ENCODE results near the gene MET.

The MET gene

GRCh38 chr7:116683786-116684185, 11.8 kb downstream of the MET start:
- peak; percentile 61 for DNase-seq (ENCODE audit: low spot score)
- TF ChIP-seq CTCF (IDR thresholded peaks at IDR 0.05; ENCODE audit: borderline replicate concordance, control extremely low read depth, extremely low read depth, insufficient read depth, missing control alignments): no peak

GRCh38 chr7:116686033-116686432, 14.0 kb downstream of the MET start:
- no peak for TF ChIP-seq CTCF (IDR thresholded peaks at IDR 0.05; ENCODE audit: borderline replicate concordance, control extremely low read depth, extremely low read depth, insufficient read depth, missing control alignments)
- DNase-seq (ENCODE audit: low spot score): no peak
- in situ Hi-C loops (cut with MboI; ENCODE audit: low sequenced_read_pairs, unreplicated experiment): no loop called here

More at GRCh38 chr7:116683786-116684185, 11.8 kb downstream of the MET start:
- in situ Hi-C loops (cut with MboI; ENCODE audit: low sequenced_read_pairs, unreplicated experiment): no loop called here

GRCh38 chr7:116686812-116687419, 14.9 kb downstream of the MET start:
- in situ Hi-C loops (cut with MboI; ENCODE audit: low sequenced_read_pairs, unreplicated experiment): no loop called here
- DNase-seq (ENCODE audit: low spot score): no peak
- no peak for TF ChIP-seq CTCF (IDR thresholded peaks at IDR 0.05; ENCODE audit: borderline replicate concordance, control extremely low read depth, extremely low read depth, insufficient read depth, missing control alignments)

- in situ Hi-C loops (cut with MboI; ENCODE audit: low sequenced_read_pairs, unreplicated experiment): no loop called here
- TF ChIP-seq CTCF (IDR thresholded peaks at IDR 0.05; ENCODE audit: borderline replicate concordance, control extremely low read depth, extremely low read depth, insufficient read depth, missing control alignments): no peak
- DNase-seq (ENCODE audit: low spot score): no peak
These were observed 15.8 kb downstream of the MET start for GRCh38 chr7:116687801-116688201.

GRCh38 chr7:116689790-116690259, 17.8 kb downstream of the MET start:
- in situ Hi-C loops (cut with MboI; ENCODE audit: low sequenced_read_pairs, unreplicated experiment): no loop called here
- no peak for DNase-seq (ENCODE audit: low spot score)
- no peak for TF ChIP-seq CTCF (IDR thresholded peaks at IDR 0.05; ENCODE audit: borderline replicate concordance, control extremely low read depth, extremely low read depth, insufficient read depth, missing control alignments)

- no peak for TF ChIP-seq CTCF (IDR thresholded peaks at IDR 0.05; ENCODE audit: borderline replicate concordance, control extremely low read depth, extremely low read depth, insufficient read depth, missing control alignments)
- in situ Hi-C loops (cut with MboI; ENCODE audit: low sequenced_read_pairs, unreplicated experiment): no loop called here
- DNase-seq (ENCODE audit: low spot score): no peak
These were observed 19.7 kb downstream of the MET start for GRCh38 chr7:116691664-116692063.
